ENCODE results near the gene TNRC6C. TPM values are rescaled to one million over a fixed set of nuclear protein-coding genes. Genes with fewer than 3 reads are reported as not detected.

Gene TNRC6C
- polyA plus RNA-seq, 1 donor (not counting 4 experiments of a cell fraction or from before 2014, with no cell fraction given): 0.34 TPM

GRCh38 chr17:78135858-78136500, 177.5 kb downstream of the TNRC6C start:
- H3K79me2 ChIP-seq (ENCODE audit: control insufficient read depth, insufficient read depth, low read length): no peaks in the 10 kb centered on the region
- DNase-seq (ENCODE audit: low read depth, low spot score) (no peak), FAIRE-seq (no peak)
- no peaks in the 10 kb centered on the region for H3K9me3 ChIP-seq (ENCODE audit: control insufficient read depth, low read depth, low read length)
- H3K9ac ChIP-seq (ENCODE audit: control insufficient read depth, extremely low read depth, insufficient read depth, low read length): no peak overlapping the region
- H3K4me2 ChIP-seq (ENCODE audit: control insufficient read depth, extremely low read depth, insufficient read depth, low read depth, low read length): no peak overlapping the region
- dilution Hi-C loops (cut with MboI; ENCODE audit: extremely low pct_ligation_motif_present, low sequenced_read_pairs): no loop called here
- H3K4me1 ChIP-seq (ENCODE audit: control insufficient read depth, extremely low read depth, insufficient read depth, low read length): peaks cover 19% of the 10 kb centered on the region
- H3K27ac ChIP-seq (ENCODE audit: control insufficient read depth, insufficient read depth, low read length): no peak overlapping the region
- peaks cover 24% of the 10 kb centered on the region for H3K27me3 ChIP-seq (ENCODE audit: control insufficient read depth, extremely low read depth, insufficient read depth, low read length)
- H4K20me1 ChIP-seq (ENCODE audit: control insufficient read depth, extremely low read depth, insufficient read depth, low read length): no peaks in the 10 kb centered on the region
- H3K9me1 ChIP-seq (ENCODE audit: control insufficient read depth, extremely low read depth, insufficient read depth, low read length): peaks cover 4% of the 10 kb centered on the region
- H3K4me3 ChIP-seq (ENCODE audit: control insufficient read depth in 2 of 3, extremely low read depth in 1 of 3, insufficient read depth in 2 of 3, low read depth in 1 of 3, low read length in 3 of 3): no peak overlapping the region
- TF ChIP-seq CTCF (optimal IDR thresholded peaks at IDR 0.05 in 1 of 3, IDR thresholded peaks at IDR 0.05 in 1 of 3, conservative IDR thresholded peaks at IDR 0.05 in 1 of 3; ENCODE audit: extremely low read depth in 1 of 3, insufficient read depth in 2 of 3, low read length in 3 of 3) (no peak), EZH2 (IDR thresholded peaks at IDR 0.05; ENCODE audit: low read length) (no peak)
- H2AFZ ChIP-seq (ENCODE audit: control insufficient read depth, low read length): no peak overlapping the region
- no peaks in the 10 kb centered on the region for H3K36me3 ChIP-seq (ENCODE audit: control insufficient read depth in 2 of 2, extremely low read depth in 1 of 2, insufficient read depth in 2 of 2, low read length in 2 of 2)

GRCh38 chr17:78137392-78138203, 179.1 kb downstream of the TNRC6C start:
- FAIRE-seq: no peak
- dilution Hi-C loops (cut with MboI; ENCODE audit: extremely low pct_ligation_motif_present, low sequenced_read_pairs): no loop called here
- DNase-seq (ENCODE audit: low read depth, low spot score): no peak
- Histone ChIP-seq H2AFZ (ENCODE audit: control insufficient read depth, low read length) (no peak overlapping the region), H3K27me3 (ENCODE audit: control insufficient read depth, extremely low read depth, insufficient read depth, low read length) (peaks cover 14% of the 10 kb centered on the region), H3K79me2 (ENCODE audit: control insufficient read depth, insufficient read depth, low read length) (no peaks in the 10 kb centered on the region), H3K9me3 (ENCODE audit: control insufficient read depth, low read depth, low read length) (no peaks in the 10 kb centered on the region), H4K20me1 (ENCODE audit: control insufficient read depth, extremely low read depth, insufficient read depth, low read length) (no peaks in the 10 kb centered on the region), H3K4me2 (ENCODE audit: control insufficient read depth, extremely low read depth, insufficient read depth, low read depth, low read length) (no peak overlapping the region), H3K4me3 (ENCODE audit: control insufficient read depth in 2 of 3, extremely low read depth in 1 of 3, insufficient read depth in 2 of 3, low read depth in 1 of 3, low read length in 3 of 3) (no peak overlapping the region), H3K27ac (ENCODE audit: control insufficient read depth, insufficient read depth, low read length) (no peak overlapping the region), H3K9me1 (ENCODE audit: control insufficient read depth, extremely low read depth, insufficient read depth, low read length) (peaks cover 4% of the 10 kb centered on the region), H3K9ac (ENCODE audit: control insufficient read depth, extremely low read depth, insufficient read depth, low read length) (no peak overlapping the region), H3K36me3 (ENCODE audit: control insufficient read depth in 2 of 2, extremely low read depth in 1 of 2, insufficient read depth in 2 of 2, low read length in 2 of 2) (no peaks in the 10 kb centered on the region), H3K4me1 (ENCODE audit: control insufficient read depth, extremely low read depth, insufficient read depth, low read length) (peaks cover 25% of the 10 kb centered on the region)
- TF ChIP-seq EZH2 (IDR thresholded peaks at IDR 0.05; ENCODE audit: low read length): no peak
- TF ChIP-seq CTCF (optimal IDR thresholded peaks at IDR 0.05 in 1 of 3, IDR thresholded peaks at IDR 0.05 in 1 of 3, conservative IDR thresholded peaks at IDR 0.05 in 1 of 3; ENCODE audit: extremely low read depth in 1 of 3, insufficient read depth in 2 of 3, low read length in 3 of 3): peak; percentile 66 to 72 (median 71)

Measured in keratinocyte (primary cell).